HFFc6 (cell line): ENCODE measurements around the gene PHRF1. TPM values are rescaled to one million over a fixed set of nuclear protein-coding genes. Genes with fewer than 3 reads are reported as not detected.

Experiments
- DNase-seq: peaks from one replicate; pipeline ENCODE4 v3.0.0-alpha.2; 2018
- H3K27ac Mint-ChIP-seq: 2 replicates; pipeline ENCODE4 v1.8.0; 2020; ENCODE audit warnings: mild to moderate bottlenecking, mixed read lengths
- H3K27me3 Mint-ChIP-seq: 2 replicates; pipeline ENCODE4 v1.8.0; 2021; ENCODE audit warnings: mild to moderate bottlenecking, moderate library complexity, mixed read lengths; ENCODE audit not compliant: insufficient read depth
- H3K36me3 Mint-ChIP-seq: 2 replicates; pipeline ENCODE4 v1.8.0; 2021; ENCODE audit warnings: low read depth, mixed read lengths
- H3K4me1 Mint-ChIP-seq: 2 replicates; pipeline ENCODE4 v1.8.0; 2020; ENCODE audit warnings: low read depth, mixed read lengths
- H3K4me3 Mint-ChIP-seq: 2 replicates; pipeline ENCODE4 v1.8.0; 2020; ENCODE audit warnings: mild to moderate bottlenecking, moderate library complexity, mixed read lengths
- H3K9me3 Mint-ChIP-seq: 2 replicates; pipeline ENCODE4 v1.8.0; 2020; ENCODE audit warnings: mild to moderate bottlenecking, mixed read lengths
- total RNA-seq, 6 experiments: library from RNA; stranded (reverse); fragmentation: NEBNext Ultra II Directional; extraction: Animal tissue kit (Norgen Biotek cat#: 25700); gene quantifications; 2 replicates in 1 of 6; 3 replicates in 5 of 6; pipeline ENCODE4 v1.2.3, GENCODE V29; 2021
- TF ChIP-seq, protein P1 (sequence below): fragments of 200-600 bp; sonication (generic); IDR thresholded peaks from 2 replicates; pipeline ENCODE4 v1.5.0; 2021; ENCODE audit warnings: antibody characterized with exemption, mild to moderate bottlenecking

PHRF1 gene
- total RNA-seq, 6 experiments from 2014 or later, result 23.8 to 27.5 (median 24.8) TPM

DNA sequence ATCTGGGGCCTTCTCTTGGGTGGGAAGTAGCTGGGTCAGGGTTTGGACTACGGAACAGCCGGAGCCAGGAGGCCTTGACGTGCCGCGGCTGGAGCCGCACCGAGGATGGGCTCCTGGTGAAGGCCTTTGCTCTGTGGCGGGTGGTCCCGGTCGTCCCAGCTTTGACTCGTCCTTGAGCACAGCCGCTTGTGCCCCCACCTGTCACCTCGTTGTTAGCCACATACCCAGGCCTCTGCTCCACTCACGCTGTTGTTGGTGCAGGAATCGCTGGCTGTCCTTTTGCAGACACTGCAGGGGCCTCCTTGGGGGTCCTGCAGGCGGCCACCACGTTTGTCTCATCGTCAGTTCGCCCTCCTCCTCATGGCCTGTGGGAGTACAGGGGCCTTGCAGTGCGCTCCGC lies 17.1 kb downstream of the PHRF1 start:
- Mint-ChIP-seq H3K27me3 (peaks cover 3% of the 10 kb centered on the region; the same call in 1 of the 2 replicates), H3K4me1 (no peaks in the 10 kb centered on the region), H3K36me3 (peaks cover 38% of the 10 kb centered on the region), H3K27ac (no peak overlapping the region), H3K4me3 (no peak overlapping the region), H3K9me3 (no peaks in the 10 kb centered on the region)
- no peak for DNase-seq
- TF ChIP-seq, protein P1, sequence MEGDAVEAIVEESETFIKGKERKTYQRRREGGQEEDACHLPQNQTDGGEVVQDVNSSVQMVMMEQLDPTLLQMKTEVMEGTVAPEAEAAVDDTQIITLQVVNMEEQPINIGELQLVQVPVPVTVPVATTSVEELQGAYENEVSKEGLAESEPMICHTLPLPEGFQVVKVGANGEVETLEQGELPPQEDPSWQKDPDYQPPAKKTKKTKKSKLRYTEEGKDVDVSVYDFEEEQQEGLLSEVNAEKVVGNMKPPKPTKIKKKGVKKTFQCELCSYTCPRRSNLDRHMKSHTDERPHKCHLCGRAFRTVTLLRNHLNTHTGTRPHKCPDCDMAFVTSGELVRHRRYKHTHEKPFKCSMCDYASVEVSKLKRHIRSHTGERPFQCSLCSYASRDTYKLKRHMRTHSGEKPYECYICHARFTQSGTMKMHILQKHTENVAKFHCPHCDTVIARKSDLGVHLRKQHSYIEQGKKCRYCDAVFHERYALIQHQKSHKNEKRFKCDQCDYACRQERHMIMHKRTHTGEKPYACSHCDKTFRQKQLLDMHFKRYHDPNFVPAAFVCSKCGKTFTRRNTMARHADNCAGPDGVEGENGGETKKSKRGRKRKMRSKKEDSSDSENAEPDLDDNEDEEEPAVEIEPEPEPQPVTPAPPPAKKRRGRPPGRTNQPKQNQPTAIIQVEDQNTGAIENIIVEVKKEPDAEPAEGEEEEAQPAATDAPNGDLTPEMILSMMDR, result no peak

DNA sequence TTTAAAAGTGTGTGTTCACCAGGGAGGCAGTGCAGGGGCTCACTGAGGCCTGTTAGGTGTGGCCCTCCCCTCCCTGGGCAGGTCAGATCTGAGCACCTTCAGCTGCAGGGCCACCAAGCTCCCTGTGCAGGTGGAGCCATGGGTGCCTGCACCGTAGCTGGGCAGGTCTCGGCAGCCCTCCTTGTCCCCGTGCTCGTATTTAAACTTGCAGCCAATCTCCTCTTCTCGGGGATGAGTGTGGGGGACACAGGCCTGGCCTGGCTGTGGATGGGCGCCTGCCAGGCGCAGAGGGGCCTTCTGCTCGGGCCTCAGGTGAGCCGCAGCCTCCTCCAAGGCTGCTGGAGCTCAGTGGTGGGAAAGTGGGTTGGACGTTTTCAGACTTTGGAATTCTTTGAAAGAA lies 19.1 kb downstream of the PHRF1 start:
- no peak for DNase-seq
- Mint-ChIP-seq H3K27me3 (peaks cover 3% of the 10 kb centered on the region; the same call in 1 of the 2 replicates), H3K36me3 (peaks cover 43% of the 10 kb centered on the region), H3K27ac (no peak overlapping the region), H3K4me1 (no peaks in the 10 kb centered on the region), H3K9me3 (no peaks in the 10 kb centered on the region), H3K4me3 (no peak overlapping the region)
- TF ChIP-seq, protein P1, result no peak

GRCh38 chr11:596374-596773 lies 20.1 kb downstream of the PHRF1 start:
- DNase-seq, result no peak
- Mint-ChIP-seq H3K4me3 (no peak overlapping the region), H3K36me3 (peaks cover 40% of the 10 kb centered on the region), H3K4me1 (no peaks in the 10 kb centered on the region), H3K27ac (no peak overlapping the region), H3K9me3 (no peaks in the 10 kb centered on the region), H3K27me3 (peaks cover 3% of the 10 kb centered on the region)
- TF ChIP-seq, protein P1, result no peak

DNA sequence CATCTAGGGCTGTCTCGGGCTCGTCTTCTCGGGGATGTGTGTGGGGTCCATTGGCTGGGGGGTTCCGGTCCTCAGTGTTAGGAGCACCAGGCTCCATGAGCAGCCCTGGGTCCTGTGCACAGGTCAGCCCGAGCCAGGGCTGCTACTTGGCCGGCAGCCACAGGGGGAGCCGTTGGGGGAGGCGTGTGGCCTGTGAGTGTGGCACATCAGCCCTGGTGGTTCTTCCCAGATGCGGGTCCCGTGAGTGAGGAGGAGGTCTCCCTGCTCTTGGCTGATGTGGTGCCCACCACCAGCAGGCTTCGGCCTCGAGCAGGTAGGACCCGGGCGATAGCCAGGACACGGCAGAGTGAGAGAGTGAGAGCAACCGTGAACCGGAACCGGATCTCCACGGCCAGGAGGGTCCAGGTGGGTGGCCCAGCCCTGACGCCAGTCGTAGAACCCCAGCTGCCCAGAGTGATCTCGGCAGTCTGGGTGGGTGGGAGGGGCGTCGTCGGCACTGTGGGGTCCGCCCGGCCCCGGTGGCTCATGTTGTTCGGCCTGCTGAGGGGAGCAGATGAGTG lies 21.0 kb downstream of the PHRF1 start:
- TF ChIP-seq, protein P1, result peak; percentile 31; the same call in 1 of the 2 replicates
- Mint-ChIP-seq H3K27me3 (peaks cover 4% of the 10 kb centered on the region), H3K4me1 (no peaks in the 10 kb centered on the region), H3K27ac (no peak overlapping the region), H3K4me3 (no peak overlapping the region), H3K36me3 (peaks cover 44% of the 10 kb centered on the region), H3K9me3 (no peaks in the 10 kb centered on the region)
- no peak for DNase-seq

GRCh38 chr11:598005-598680 lies 21.9 kb downstream of the PHRF1 start:
- H3K9me3 Mint-ChIP-seq, result no peaks in the 10 kb centered on the region
- DNase-seq, result no peak
- no peak overlapping the region for H3K27ac Mint-ChIP-seq
- peaks cover 37% of the 10 kb centered on the region for H3K36me3 Mint-ChIP-seq
- H3K4me1 Mint-ChIP-seq, result no peaks in the 10 kb centered on the region
- TF ChIP-seq, protein P1, result no peak
- H3K4me3 Mint-ChIP-seq, result no peak overlapping the region
- H3K27me3 Mint-ChIP-seq, result peaks cover 4% of the 10 kb centered on the region
